Epidermal melanocyte (primary cell): ENCODE data around the gene SEMA3G.

Experiments
- DNase-seq: peaks from one replicate; pipeline ENCODE4 v3.0.0; 2011; ENCODE audit warnings: low spot score; ENCODE audit not compliant: insufficient read length

SEMA3G gene

GRCh38 chr3:52396907-52397591 lies 47.9 kb downstream of the SEMA3G start:
- DNase-seq = no peak

GRCh38 chr3:52396011-52396906 lies 48.6 kb downstream of the SEMA3G start:
- no peak for DNase-seq

GRCh38 chr3:52395503-52395865 lies 49.4 kb downstream of the SEMA3G start:
- no peak for DNase-seq

GRCh38 chr3:52394751-52395502 lies 50.0 kb downstream of the SEMA3G start:
- no peak for DNase-seq

GRCh38 chr3:52393959-52394670 lies 50.8 kb downstream of the SEMA3G start:
- no peak for DNase-seq

- DNase-seq = no peak
Measured at GRCh38 chr3:52393131-52393807, 51.6 kb downstream of the SEMA3G start.

- DNase-seq = no peak
Measured at GRCh38 chr3:52392216-52392930, 52.5 kb downstream of the SEMA3G start.

DNA sequence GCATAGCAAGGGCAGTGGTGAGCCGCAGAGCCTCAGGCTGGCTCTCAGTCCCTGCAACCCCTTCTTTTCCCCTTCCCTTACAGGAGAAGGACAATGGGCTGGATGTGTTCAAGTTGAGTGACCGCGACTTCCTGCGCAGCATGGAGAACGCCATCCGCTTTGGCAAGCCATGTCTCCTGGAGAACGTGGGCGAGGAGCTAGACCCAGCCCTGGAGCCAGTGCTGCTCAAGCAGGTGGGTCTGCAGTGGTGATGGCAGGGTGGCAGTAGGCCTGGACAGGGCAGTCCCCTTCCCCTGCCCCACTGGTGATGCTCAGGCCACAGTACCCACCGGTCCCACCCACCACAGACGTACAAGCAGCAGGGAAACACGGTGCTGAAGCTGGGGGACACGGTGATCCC lies 53.8 kb downstream of the SEMA3G start:
- no peak for DNase-seq

DNA sequence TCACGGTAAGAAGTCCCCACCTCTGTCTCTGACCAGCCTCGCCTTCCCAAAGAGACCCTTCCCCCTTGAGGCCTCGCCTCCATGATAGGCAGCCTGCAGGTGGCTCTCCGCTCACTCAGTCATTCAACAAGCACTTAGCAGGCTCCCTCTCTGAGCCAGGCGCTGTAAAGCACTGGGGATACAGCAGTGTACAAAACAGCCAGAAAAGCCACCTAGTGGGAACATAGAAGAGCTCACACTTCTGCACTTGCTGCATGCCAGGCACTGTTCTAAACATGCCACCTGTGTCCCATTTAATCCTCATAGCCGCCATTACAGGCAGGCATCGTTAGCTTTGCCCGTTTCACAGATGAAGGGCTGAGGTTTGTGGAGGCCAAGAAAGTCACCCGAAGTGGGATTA lies 56.0 kb downstream of the SEMA3G start:
- DNase-seq = no peak

DNA sequence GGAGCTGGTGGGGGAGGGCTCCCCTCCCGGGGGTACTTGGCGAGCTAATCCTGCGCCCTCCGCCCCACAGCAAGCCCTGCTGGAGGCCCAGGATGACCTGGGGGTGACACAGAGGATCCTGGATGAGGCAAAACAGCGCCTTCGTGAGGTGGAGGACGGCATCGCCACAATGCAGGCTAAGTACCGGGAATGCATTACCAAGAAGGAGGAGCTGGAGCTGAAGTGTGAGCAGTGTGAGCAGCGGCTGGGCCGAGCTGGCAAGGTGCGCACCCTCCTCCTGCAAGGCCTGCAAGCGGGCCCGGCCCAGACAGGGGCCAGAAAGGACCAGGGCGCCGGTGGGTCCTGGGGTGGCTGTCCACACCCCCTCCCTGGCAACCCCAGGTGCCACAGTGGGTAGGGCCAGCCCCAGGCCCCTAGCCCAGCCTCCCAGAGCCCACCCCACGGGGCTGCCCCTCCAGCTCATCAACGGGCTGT lies 56.5 kb downstream of the SEMA3G start:
- no peak for DNase-seq

GRCh38 chr3:52387481-52387880 lies 57.4 kb downstream of the SEMA3G start:
- no peak for DNase-seq

DNA sequence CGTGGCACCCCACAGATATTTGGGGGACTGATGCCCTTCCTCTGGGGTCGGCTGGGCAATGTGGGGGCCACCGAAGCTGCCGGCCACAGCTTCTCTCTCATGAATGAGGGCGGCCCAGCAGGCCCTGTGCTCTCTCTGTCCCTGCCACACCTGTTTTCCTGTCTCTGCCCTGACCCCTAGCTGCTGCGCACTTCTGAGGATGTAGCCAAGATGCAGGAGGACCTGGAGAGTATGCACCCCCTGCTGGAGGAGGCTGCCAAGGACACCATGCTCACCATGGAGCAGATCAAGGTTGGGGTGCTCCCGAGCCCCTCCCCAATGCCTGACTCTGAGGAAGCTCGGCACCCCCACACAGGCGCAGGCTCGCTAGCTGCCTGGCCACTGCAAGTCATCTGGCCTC lies 59.7 kb downstream of the SEMA3G start:
- DNase-seq = no peak

DNA sequence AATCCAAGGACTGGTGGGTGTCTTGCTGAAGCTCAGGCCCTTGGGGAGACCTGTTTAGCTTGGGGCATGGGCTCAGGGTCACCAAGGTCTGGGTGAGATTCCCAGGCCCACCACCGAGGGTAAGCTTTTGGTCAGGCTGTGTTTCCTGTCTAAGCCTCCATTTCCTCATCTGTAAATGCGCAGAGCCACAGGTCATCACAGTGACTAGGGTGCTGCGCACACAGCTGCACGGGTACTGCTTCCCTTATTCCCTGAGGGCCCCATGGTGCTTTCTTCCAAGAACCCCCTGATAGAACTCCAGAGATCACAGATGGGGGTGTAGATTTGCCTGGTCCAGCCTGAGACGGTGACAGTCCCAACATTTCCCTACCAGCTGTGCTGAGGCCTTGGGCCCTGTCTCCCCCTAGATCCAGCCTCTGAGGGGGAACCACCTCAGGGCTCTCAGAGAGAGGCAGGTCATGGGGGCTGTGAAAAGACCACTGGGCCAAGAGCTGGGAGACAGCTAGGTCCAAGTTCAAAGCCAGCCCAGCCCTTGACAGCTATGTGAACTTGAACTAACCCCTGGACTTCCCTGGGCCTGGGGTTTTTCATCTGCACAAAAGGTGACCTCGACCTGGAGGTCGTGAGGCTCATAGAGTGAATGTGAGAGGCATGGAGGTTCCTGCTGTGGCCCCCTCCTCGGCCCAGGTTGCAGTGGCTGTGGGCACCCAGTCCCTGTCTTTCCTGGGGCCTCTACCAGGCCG lies 60.7 kb downstream of the SEMA3G start:
- DNase-seq = no peak

DNA sequence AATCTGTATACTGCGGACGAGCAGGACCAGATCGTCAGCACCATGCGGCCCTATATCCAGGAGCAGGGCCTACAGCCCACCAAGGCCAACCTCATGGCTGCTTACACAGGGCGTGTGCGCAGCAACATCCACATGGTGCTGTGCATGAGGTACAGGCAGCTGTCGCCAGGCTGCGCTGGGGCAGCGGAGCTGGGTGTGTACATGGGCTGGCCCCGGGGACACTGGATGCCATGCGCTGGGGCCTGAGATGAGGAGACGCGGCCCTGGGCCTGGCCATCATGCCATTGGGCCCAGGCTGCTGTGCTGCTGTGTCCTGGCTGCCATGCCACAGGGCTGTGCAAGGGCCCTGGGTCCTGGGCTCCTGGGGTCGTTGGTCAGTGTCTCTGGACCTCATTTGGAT lies 61.5 kb downstream of the SEMA3G start:
- DNase-seq = no peak
